GM18498 (cell line): Measurements from ENCODE around the gene SLC8A1.

Source experiments
- ATAC-seq: cut with Tn5 transposase; IDR thresholded peaks from one replicate; pipeline ENCODE4 v1.9.1; 2021; ENCODE audit warnings: mild to moderate bottlenecking, moderate library complexity; ENCODE audit not compliant: unreplicated experiment

Gene SLC8A1

GRCh38 chr2:40463112-40463511 lies 11.2 kb upstream of the SLC8A1 start:
- ATAC-seq: no peak

GRCh38 chr2:40458271-40458794 lies 6.4 kb upstream of the SLC8A1 start:
- ATAC-seq: no peak

GRCh38 chr2:40457837-40458236 lies 5.9 kb upstream of the SLC8A1 start:
- ATAC-seq: no peak

GRCh38 chr2:40457366-40457765 lies 5.5 kb upstream of the SLC8A1 start:
- no peak for ATAC-seq

- no peak for ATAC-seq
Observed at GRCh38 chr2:40456926-40457325, 5.0 kb upstream of the SLC8A1 start.

GRCh38 chr2:40455661-40456060 lies 3.8 kb upstream of the SLC8A1 start:
- no peak for ATAC-seq

- no peak for ATAC-seq
Observed at GRCh38 chr2:40454321-40454720, 2.4 kb upstream of the SLC8A1 start.

GRCh38 chr2:40452786-40453185 lies 896 bp upstream of the SLC8A1 start:
- no peak for ATAC-seq

GRCh38 chr2:40450796-40451430 lies 977 bp downstream of the SLC8A1 start:
- ATAC-seq: no peak

GRCh38 chr2:40450066-40450795 lies 1.7 kb downstream of the SLC8A1 start:
- ATAC-seq: no peak

GRCh38 chr2:40448476-40449079 lies 3.3 kb downstream of the SLC8A1 start:
- no peak for ATAC-seq

GRCh38 chr2:40445467-40445866 lies 6.4 kb downstream of the SLC8A1 start:
- ATAC-seq: no peak

GRCh38 chr2:40440835-40441234 lies 11.1 kb downstream of the SLC8A1 start:
- no peak for ATAC-seq

- no peak for ATAC-seq
Observed at GRCh38 chr2:40439473-40439872, 12.4 kb downstream of the SLC8A1 start.

GRCh38 chr2:40436093-40436475 lies 15.8 kb downstream of the SLC8A1 start:
- no peak for ATAC-seq

GRCh38 chr2:40435426-40436092 lies 16.3 kb downstream of the SLC8A1 start:
- no peak for ATAC-seq

GRCh38 chr2:40434731-40435271 lies 17.1 kb downstream of the SLC8A1 start:
- ATAC-seq: no peak

GRCh38 chr2:40433736-40434135 lies 18.2 kb downstream of the SLC8A1 start:
- ATAC-seq: no peak

- no peak for ATAC-seq
Observed at GRCh38 chr2:40432921-40433483, 18.9 kb downstream of the SLC8A1 start.

- no peak for ATAC-seq
Observed at GRCh38 chr2:40431600-40431955, 20.3 kb downstream of the SLC8A1 start.
